Testis (tissue), 2 donors: ENCODE data around the gene AR.

Source experiments
- CTCF ChIP-seq, 3 experiments: fragments of 450-650 bp in 2 of 3; fragments of 200-600 bp in 1 of 3; sonication (generic) in 1 of 3; IDR thresholded peaks; one replicate each; pipeline ENCODE4 v1.5.1; 2016 to 2019; ENCODE audit warnings: antibody characterized with exemption in 3 of 3, mild to moderate bottlenecking in 2 of 3, moderate library complexity in 1 of 3
- POLR2A ChIP-seq: fragments of 450-650 bp; IDR thresholded peaks from one replicate; pipeline ENCODE4 v1.6.1; 2017; ENCODE audit warnings: antibody characterized with exemption, mild to moderate bottlenecking, moderate library complexity

- TF ChIP-seq CTCF (IDR thresholded peaks at IDR 0.05) (no peak), POLR2A (no peak)
Observed at GRCh38 chrX:67636532-67636931, 92.7 kb downstream of the AR start.
